ENCODE data around the gene SCG3. TPM values are rescaled to one million over a fixed set of nuclear protein-coding genes. Genes with fewer than 3 reads are reported as not detected.
"Not testable (repeated sequence)": the region's sequence is repeated elsewhere in the genome, so short reads cannot be mapped to it uniquely, and the experiment has no call there.

The SCG3 gene
- not detected for total RNA-seq
- long read RNA-seq = 0 reads

- ATAC-seq (peak; percentile 86), DNase-seq (peak; percentile 87)
- intact Hi-C loops (cut with micrococcal nuclease) = no loop called here
Observed at GRCh38 chr15:51681303-51681963, at the start of gene SCG3. Gene SCG3, plus strand, starts transcription at chr15:51681503. Its CDS starts 253 bp downstream, at chr15:51681756.

GRCh38 chr15:51634591-51635198 is 46.6 kb upstream of the SCG3 start:
- ATAC-seq = no peak
- DNase-seq = no peak
- intact Hi-C loops (cut with micrococcal nuclease) = no loop called here

- no peak for DNase-seq
- ATAC-seq = no peak
- intact Hi-C loops (cut with micrococcal nuclease) = no loop called here
Observed at GRCh38 chr15:51641490-51642130, 39.7 kb upstream of the SCG3 start.

- DNase-seq (no peak), ATAC-seq (no peak)
- intact Hi-C loops (cut with micrococcal nuclease) = no loop called here
Observed at GRCh38 chr15:51642696-51643095, 38.6 kb upstream of the SCG3 start.

GRCh38 chr15:51647128-51647562 is 34.2 kb upstream of the SCG3 start:
- DNase-seq (peak; percentile 47), ATAC-seq (peak; percentile 69)
- intact Hi-C loops (cut with micrococcal nuclease) = no loop called here

- ATAC-seq; intact Hi-C loops (cut with micrococcal nuclease): not testable (repeated sequence)
Observed at GRCh38 chr15:51648101-51648500, 33.2 kb upstream of the SCG3 start.

GRCh38 chr15:51648643-51649042 is 32.7 kb upstream of the SCG3 start:
- ATAC-seq; intact Hi-C loops (cut with micrococcal nuclease); DNase-seq: not testable (repeated sequence)

More at GRCh38 chr15:51648101-51648500, 33.2 kb upstream of the SCG3 start:
- not testable (repeated sequence) for DNase-seq

GRCh38 chr15:51649659-51650521 is 31.4 kb upstream of the SCG3 start:
- intact Hi-C loops (cut with micrococcal nuclease) = loop anchor here (2.0 kb wide), 1 partner anchor 127 kb away; no protein-coding TSS in a partner anchor
- ATAC-seq = peak; percentile 72
- DNase-seq = no peak

- intact Hi-C loops (cut with micrococcal nuclease) = no loop called here
- DNase-seq = no peak
- ATAC-seq = no peak
Observed at GRCh38 chr15:51652084-51652668, 29.1 kb upstream of the SCG3 start.

- intact Hi-C loops (cut with micrococcal nuclease) = not testable (repeated sequence)
Observed at GRCh38 chr15:51655401-51656057, 25.8 kb upstream of the SCG3 start.

GRCh38 chr15:51658664-51659063 is 22.6 kb upstream of the SCG3 start:
- intact Hi-C loops (cut with micrococcal nuclease) = no loop called here

More at GRCh38 chr15:51655401-51656057, 25.8 kb upstream of the SCG3 start:
- ATAC-seq, DNase-seq: not testable (repeated sequence)

GRCh38 chr15:51661072-51661471 is 20.2 kb upstream of the SCG3 start:
- DNase-seq = no peak
- intact Hi-C loops (cut with micrococcal nuclease) = no loop called here
- no peak for ATAC-seq

More at GRCh38 chr15:51658664-51659063, 22.6 kb upstream of the SCG3 start:
- ATAC-seq (no peak), DNase-seq (no peak)

GRCh38 chr15:51667478-51667877 is 13.8 kb upstream of the SCG3 start:
- DNase-seq = no peak
- intact Hi-C loops (cut with micrococcal nuclease) = no loop called here
- no peak for ATAC-seq

GRCh38 chr15:51668446-51668845 is 12.9 kb upstream of the SCG3 start:
- DNase-seq = no peak
- intact Hi-C loops (cut with micrococcal nuclease) = no loop called here
- no peak for ATAC-seq

GRCh38 chr15:51669381-51669780 is 11.9 kb upstream of the SCG3 start:
- no peak for ATAC-seq
- DNase-seq = no peak
- intact Hi-C loops (cut with micrococcal nuclease) = no loop called here

- DNase-seq (no peak), ATAC-seq (no peak)
- intact Hi-C loops (cut with micrococcal nuclease) = no loop called here
Observed at GRCh38 chr15:51672155-51672687, 9.1 kb upstream of the SCG3 start.

- intact Hi-C loops (cut with micrococcal nuclease) = no loop called here
- ATAC-seq = no peak
- DNase-seq = no peak
Observed at GRCh38 chr15:51672913-51673857, 8.1 kb upstream of the SCG3 start.

Data from left ventricle myocardium superior (tissue), 1 donor.